ENCODE data around the gene DYRK1A.
"Not testable (repeated sequence)": the region's sequence is repeated elsewhere in the genome, so short reads cannot be mapped to it uniquely, and the experiment has no call there.

GRCh38 chr21:37549730-37550129 lies 183.2 kb downstream of the DYRK1A start:
- TF ChIP-seq ZBTB7A (tag by site-specific recombination; IDR thresholded peaks at IDR 0.05; ENCODE audit: low read depth); CTCF (tag by site-specific recombination; IDR thresholded peaks at IDR 0.05); YY2 (tag by site-specific recombination; IDR thresholded peaks at IDR 0.05); ZNF184 (tag by site-specific recombination; IDR thresholded peaks at IDR 0.05); SP2 (tag by site-specific recombination; IDR thresholded peaks at IDR 0.05); ZNF449 (tag by site-specific recombination; IDR thresholded peaks at IDR 0.05); ZXDB (tag by site-specific recombination; IDR thresholded peaks at IDR 0.05); ZNF274 (IDR thresholded peaks at IDR 0.05; ENCODE audit: low read length); ZNF274 (tag by site-specific recombination; IDR thresholded peaks at IDR 0.05; ENCODE audit: borderline replicate concordance); ZNF132 (tag by site-specific recombination; IDR thresholded peaks at IDR 0.05; ENCODE audit: borderline replicate concordance); ZFHX2 (tag by site-specific recombination; conservative IDR thresholded peaks at IDR 0.05): not testable (repeated sequence)
- TF ChIP-seq, protein P1, sequence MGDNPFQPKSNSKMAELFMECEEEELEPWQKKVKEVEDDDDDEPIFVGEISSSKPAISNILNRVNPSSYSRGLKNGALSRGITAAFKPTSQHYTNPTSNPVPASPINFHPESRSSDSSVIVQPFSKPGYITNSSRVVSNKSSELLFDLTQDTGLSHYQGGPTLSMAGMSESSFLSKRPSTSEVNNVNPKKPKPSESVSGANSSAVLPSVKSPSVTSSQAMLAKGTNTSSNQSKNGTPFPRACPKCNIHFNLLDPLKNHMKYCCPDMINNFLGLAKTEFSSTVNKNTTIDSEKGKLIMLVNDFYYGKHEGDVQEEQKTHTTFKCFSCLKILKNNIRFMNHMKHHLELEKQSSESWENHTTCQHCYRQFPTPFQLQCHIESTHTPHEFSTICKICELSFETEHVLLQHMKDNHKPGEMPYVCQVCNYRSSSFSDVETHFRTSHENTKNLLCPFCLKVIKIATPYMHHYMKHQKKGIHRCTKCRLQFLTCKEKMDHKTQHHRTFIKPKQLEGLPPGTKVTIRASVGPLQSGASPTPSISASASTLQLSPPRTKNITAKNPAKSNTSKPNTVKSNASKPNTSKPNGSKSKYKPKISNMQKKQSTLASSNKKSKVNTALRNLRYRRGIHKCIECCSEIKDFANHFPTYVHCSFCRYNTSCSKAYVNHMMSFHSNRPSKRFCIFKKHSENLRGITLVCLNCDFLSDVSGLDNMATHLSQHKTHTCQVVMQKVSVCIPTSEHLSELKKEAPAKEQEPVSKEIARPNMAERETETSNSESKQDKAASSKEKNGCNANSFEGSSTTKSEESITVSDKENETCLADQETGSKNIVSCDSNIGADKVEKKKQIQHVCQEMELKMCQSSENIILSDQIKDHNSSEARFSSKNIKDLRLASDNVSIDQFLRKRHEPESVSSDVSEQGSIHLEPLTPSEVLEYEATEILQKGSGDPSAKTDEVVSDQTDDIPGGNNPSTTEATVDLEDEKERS (tag by site-specific recombination; IDR thresholded peaks at IDR 0.05): not testable (repeated sequence)
- TF ChIP-seq ZNF146 (tag by site-specific recombination; IDR thresholded peaks at IDR 0.05): peak; percentile 100

Measured in HEK293 (cell line).